HTR-8/SVneo (cell line): ENCODE measurements around the gene TNKS1BP1.
A peak's percentile ranks its signal among the peaks of the same experiment; 100 is the strongest.

ENCODE experiments used
- DNase-seq: peaks from one replicate; pipeline ENCODE4 v3.0.0; 2011; ENCODE audit warnings: low spot score, mixed read lengths; ENCODE audit not compliant: insufficient read length
- FAIRE-seq: peaks from 2 replicates; lab custom pipeline; 2011; peaks lifted over from hg19 to GRCh38; lab: Jason Lieb, UNC

Gene TNKS1BP1

GRCh38 chr11:57335023-57335342 lies 10.2 kb upstream of the TNKS1BP1 start:
- FAIRE-seq (no peak), DNase-seq (no peak)

GRCh38 chr11:57332694-57333440 lies 8.1 kb upstream of the TNKS1BP1 start:
- FAIRE-seq (no peak), DNase-seq (no peak)

GRCh38 chr11:57331720-57332119 lies 7.0 kb upstream of the TNKS1BP1 start:
- no peak for FAIRE-seq
- no peak for DNase-seq

- FAIRE-seq (no peak), DNase-seq (no peak)
Measured at GRCh38 chr11:57330029-57330428, 5.3 kb upstream of the TNKS1BP1 start.

- FAIRE-seq: no peak
Measured at GRCh38 chr11:57327721-57328120, 3.0 kb upstream of the TNKS1BP1 start.

GRCh38 chr11:57325735-57326048 lies 940 bp upstream of the TNKS1BP1 start:
- FAIRE-seq: no peak

More at GRCh38 chr11:57327721-57328120, 3.0 kb upstream of the TNKS1BP1 start:
- no peak for DNase-seq

GRCh38 chr11:57324154-57324885 lies 432 bp downstream of the TNKS1BP1 start:
- FAIRE-seq (peak; percentile 67), DNase-seq (no peak)

More at GRCh38 chr11:57325735-57326048, 940 bp upstream of the TNKS1BP1 start:
- no peak for DNase-seq

GRCh38 chr11:57323855-57324153 lies 948 bp downstream of the TNKS1BP1 start:
- no peak for DNase-seq
- no peak for FAIRE-seq

GRCh38 chr11:57323167-57323854 lies 1.4 kb downstream of the TNKS1BP1 start:
- DNase-seq (no peak), FAIRE-seq (no peak)

GRCh38 chr11:57322256-57323166 lies 2.2 kb downstream of the TNKS1BP1 start:
- FAIRE-seq (peak; percentile 36), DNase-seq (peak; percentile 91)

- no peak for DNase-seq
- no peak for FAIRE-seq
Measured at GRCh38 chr11:57321388-57322255, 3.1 kb downstream of the TNKS1BP1 start.

- no peak for DNase-seq
- no peak for FAIRE-seq
Measured at GRCh38 chr11:57320719-57321387, 3.9 kb downstream of the TNKS1BP1 start.

GRCh38 chr11:57320067-57320718 lies 4.6 kb downstream of the TNKS1BP1 start:
- no peak for DNase-seq
- FAIRE-seq: no peak

- FAIRE-seq (peak; percentile 23), DNase-seq (no peak)
Measured at GRCh38 chr11:57318178-57318577, 6.6 kb downstream of the TNKS1BP1 start.

GRCh38 chr11:57316017-57316416 lies 8.7 kb downstream of the TNKS1BP1 start:
- FAIRE-seq (no peak), DNase-seq (no peak)

- FAIRE-seq (no peak), DNase-seq (no peak)
Measured at GRCh38 chr11:57315491-57315890, 9.3 kb downstream of the TNKS1BP1 start.

- DNase-seq (no peak), FAIRE-seq (no peak)
Measured at GRCh38 chr11:57314221-57314973, 10.4 kb downstream of the TNKS1BP1 start.

GRCh38 chr11:57313788-57314135 lies 11.0 kb downstream of the TNKS1BP1 start:
- FAIRE-seq (no peak), DNase-seq (no peak)
